SK-MEL-5 (cell line): Measurements from ENCODE around the gene UBE2O. TPM values are rescaled to one million over a fixed set of nuclear protein-coding genes. Genes with fewer than 3 reads are reported as not detected.
"Not testable (repeated sequence)": the region's sequence is repeated elsewhere in the genome, so short reads cannot be mapped to it uniquely, and the experiment has no call there.

Source experiments
- DNase-seq: peaks from one replicate; pipeline ENCODE4 v3.0.0-alpha.2; 2016; ENCODE audit warnings: low read depth, low spot score
- in situ Hi-C: cut with HindIII; loops from 2 replicates; pipeline ENCODE4 v1.10.0; 2016; ENCODE audit warnings: low sequenced_read_pairs, high pct_unique_total_duplicates, low pct_unique_long_range_greater_than_20kb
- total RNA-seq: library from RNA; depleted of rRNA; stranded (reverse); fragments of >200 nt; shearing (Covaris generic); gene quantifications from 2 replicates; pipeline ENCODE4 v1.2.3, GENCODE V29; 2014

The UBE2O gene
- total RNA-seq, 1 experiment from 2014 or later, result 30.7 TPM

DNA sequence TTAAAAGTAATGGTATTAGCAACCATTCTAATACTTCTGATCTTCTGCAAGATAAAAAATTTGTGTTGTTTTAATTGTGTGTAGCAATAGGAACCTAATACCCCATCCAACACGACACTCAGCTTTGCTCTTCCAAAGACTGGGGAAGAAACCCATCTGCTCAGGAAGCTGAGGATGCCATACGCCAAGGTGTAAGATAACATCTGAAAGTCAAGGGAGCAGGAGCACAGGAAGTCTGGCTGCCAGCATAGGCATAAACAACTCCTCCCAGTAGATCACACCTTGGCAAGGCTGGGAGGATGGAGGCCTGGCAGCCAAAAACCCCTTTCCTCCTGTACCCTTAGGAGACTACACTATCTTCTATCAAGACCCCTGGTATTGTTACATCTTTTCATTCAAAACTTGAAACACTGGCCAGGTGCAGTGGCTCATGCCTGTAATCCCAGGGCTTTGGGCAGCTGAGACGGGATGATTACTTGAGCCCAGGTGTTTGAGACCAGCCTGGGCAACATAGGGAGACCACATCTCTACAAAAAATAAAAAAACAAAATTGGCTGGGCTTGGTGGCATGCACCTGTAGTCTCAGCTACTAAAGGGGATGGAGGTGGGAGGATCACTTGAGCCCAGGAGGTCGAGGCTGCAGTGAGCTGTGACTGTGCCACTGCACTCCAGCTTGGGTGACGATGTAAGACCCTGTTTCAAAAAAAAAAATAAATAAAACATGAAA is 74.2 kb downstream of the UBE2O start:
- in situ Hi-C loops, result no loop called here
- no peak for DNase-seq

DNA sequence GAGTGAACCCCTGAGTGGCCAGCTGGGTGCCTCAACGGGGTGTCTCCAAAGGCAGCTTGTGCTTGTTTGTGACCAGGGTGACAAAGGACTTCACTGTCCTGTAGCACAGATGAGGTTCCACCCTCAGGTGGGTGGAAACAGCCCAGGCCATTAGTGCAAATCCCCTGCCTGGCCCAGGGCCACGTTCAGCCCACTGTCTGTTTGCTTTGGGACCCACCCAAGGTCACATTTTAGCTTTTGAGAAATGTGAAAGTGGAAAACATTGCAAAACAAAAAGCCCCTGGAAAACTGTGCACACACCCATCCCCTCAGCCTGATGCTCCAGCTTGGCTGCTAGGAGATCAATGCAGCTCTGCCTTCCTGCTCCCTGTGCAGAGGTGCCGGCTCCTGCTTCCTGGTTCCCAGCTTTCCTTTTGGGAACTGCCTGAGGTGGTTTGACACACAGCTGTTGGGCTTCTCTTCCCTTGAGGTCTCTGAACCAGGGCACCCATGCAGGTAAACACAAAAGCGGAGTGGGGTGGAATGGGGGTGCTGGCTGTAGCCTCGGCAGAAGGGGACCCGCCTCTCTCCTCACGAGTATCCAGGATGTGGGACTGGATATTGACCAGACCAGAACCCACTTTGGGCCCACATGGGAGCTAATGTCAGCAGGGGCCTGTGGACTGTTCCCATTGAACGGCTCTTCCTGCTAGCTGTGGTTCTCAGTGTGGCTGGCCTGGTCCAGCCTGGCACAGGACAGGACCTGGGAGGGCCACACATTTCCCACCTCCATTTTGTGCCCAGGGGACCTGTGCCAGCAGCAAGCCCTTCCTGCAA is 76.4 kb downstream of the UBE2O start:
- in situ Hi-C loops, result no loop called here
- DNase-seq, result no peak

GRCh38 chr17:76371656-76372628 is 81.0 kb downstream of the UBE2O start:
- peak; percentile 84 for DNase-seq
- in situ Hi-C loops, result no loop called here

- in situ Hi-C loops, result no loop called here
- DNase-seq, result peak; percentile 49
Measured at GRCh38 chr17:76370261-76370993, 82.5 kb downstream of the UBE2O start.

GRCh38 chr17:76369804-76370203 is 83.1 kb downstream of the UBE2O start:
- no peak for DNase-seq
- in situ Hi-C loops, result no loop called here

GRCh38 chr17:76369379-76369778 is 83.6 kb downstream of the UBE2O start:
- in situ Hi-C loops, result no loop called here

DNA sequence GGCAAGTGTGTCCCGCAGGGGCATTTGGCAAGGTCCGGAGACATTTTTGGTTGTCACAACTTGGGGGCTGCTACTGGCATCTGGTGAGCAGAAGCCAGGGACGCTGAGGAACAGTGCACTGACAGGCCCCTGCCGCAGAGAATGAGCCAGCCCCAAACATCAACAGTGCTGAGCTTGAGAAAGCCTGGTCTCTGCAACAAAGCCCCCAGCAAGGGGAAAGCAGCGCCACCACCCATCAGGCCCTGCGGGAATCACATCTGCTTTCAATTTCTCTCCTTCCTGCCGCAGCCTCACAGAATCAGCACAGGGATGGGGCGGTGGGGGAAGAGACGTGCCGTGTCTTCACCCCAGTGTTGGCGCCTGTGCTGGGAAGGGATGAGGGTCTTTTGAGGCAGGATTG is 84.4 kb downstream of the UBE2O start:
- in situ Hi-C loops, result no loop called here
- no peak for DNase-seq

More at GRCh38 chr17:76369379-76369778, 83.6 kb downstream of the UBE2O start:
- DNase-seq, result no peak

- DNase-seq, result no peak
- in situ Hi-C loops, result no loop called here
Measured at GRCh38 chr17:76367642-76368041, 85.3 kb downstream of the UBE2O start.

DNA sequence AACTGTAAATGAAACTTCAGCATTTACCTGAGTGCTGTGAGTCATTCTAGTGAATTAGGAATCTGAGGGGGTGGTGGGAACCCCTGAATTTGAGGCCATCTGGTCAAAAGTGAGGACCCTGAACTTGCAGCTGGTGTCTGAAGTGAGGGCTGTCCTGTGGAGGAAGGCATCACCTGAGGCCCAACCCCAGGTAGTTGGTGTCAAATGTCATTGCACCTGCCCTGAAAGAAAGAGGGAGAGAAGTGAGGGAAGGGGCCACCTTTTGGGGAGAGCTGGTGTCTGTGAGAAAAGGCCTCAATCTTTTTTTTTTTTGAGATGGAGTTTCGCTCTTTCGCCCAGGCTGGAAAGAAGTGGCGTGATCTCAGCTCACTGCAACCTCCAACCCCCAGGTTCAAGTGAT is 86.7 kb downstream of the UBE2O start:
- DNase-seq, result no peak
- in situ Hi-C loops, result no loop called here

GRCh38 chr17:76365256-76365903 is 87.6 kb downstream of the UBE2O start:
- peak; percentile 74 for DNase-seq
- in situ Hi-C loops, result no loop called here

GRCh38 chr17:76363107-76363842 is 89.7 kb downstream of the UBE2O start:
- in situ Hi-C loops, result no loop called here

DNA sequence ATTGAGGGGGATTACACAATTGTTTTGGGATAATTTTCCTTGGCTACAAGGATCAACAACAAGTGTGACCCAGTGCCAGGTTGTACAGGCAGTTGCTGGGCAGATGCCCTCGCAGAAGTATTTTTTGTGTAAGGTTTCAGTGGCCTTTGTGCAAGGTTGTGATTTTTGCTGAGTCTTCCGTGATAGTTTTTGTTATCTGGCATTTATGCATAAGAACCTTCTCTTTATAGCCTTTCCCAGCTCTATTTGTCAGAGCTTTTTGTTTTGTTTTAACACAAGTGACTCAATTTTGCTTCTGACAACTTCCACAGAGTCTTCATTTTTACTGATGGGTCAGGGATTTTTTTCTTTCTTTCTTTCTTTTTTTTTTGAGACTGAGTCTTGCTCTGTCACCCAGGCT is 92.5 kb downstream of the UBE2O start:
- in situ Hi-C loops, result no loop called here
- DNase-seq, result no peak

More at GRCh38 chr17:76363107-76363842, 89.7 kb downstream of the UBE2O start:
- DNase-seq, result no peak

GRCh38 chr17:76359776-76360175 is 93.2 kb downstream of the UBE2O start:
- DNase-seq, in situ Hi-C loops: not testable (repeated sequence)

DNA sequence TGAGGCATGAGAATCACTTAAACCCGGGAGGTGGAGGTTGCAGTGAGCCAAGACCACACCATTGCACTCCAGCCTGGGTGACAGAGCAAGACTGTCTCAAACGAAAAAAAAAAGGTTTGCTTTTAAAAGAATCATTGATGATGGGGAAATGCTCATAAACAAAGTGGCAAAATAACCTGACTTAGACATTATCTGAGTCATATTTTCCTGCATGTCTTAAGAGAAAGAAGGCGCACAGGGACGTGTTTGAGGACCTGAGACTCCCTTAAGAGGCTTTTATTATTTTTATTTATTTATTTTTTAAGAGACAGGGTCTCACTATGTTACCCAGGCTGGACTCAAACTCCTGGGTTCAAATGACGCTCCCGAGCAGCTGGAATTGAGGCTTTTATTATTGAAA is 93.6 kb downstream of the UBE2O start:
- DNase-seq, result no peak
- in situ Hi-C loops, result no loop called here

DNA sequence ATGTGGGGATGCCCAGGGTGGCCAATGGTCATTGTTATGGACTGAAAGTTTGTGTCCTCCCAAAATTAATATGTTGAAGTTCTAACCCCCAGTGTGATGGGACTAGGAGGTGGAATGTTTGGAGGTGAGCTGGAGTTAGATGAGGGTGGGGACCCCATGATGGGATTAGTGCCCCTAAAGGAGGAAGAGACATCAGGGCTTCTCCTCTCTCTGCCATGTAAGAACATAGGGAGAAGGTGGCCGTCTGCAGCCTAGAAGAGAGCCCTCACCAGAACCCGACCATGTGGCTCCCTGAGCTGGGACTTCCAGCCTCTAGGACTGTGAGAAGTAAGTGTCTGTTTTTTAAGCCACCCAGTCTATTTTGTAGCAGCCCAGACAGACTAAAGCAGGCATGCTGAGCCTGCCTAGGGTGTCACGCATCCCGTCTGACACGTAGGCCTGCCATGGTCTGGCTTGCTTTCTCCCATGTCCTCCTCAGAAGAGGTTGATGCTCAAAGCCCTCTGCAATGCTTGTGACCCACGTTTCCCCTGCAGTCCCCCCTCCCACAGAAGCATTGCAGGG is 95.3 kb downstream of the UBE2O start:
- DNase-seq, result no peak
- in situ Hi-C loops, result no loop called here
